AG04449 (cell line): ENCODE measurements around the gene PDIA3.
"Not testable (repeated sequence)": the region's sequence is repeated elsewhere in the genome, so short reads cannot be mapped to it uniquely, and the experiment has no call there.

Experiments
- CTCF ChIA-PET: fragments of 350-600 bp; formaldehyde crosslinking; extraction: SDS; loops from one replicate; lab custom pipeline; 2021; ENCODE audit warnings: antibody characterized with exemption; lab: Yijun Ruan, JAX
- POLR2A ChIA-PET: fragments of 400-600, 350-600 bp; formaldehyde crosslinking; extraction: SDS; loops from one replicate; lab custom pipeline; 2020; ENCODE audit warnings: antibody characterized with exemption, inconsistent platforms; lab: Yijun Ruan, JAX
- DNase-seq: peaks from one replicate; pipeline ENCODE4 v3.0.0-alpha.2; 2010; ENCODE audit warnings: low read depth, low spot score
- H3K4me3 ChIP-seq: 2 replicates; pipeline ENCODE4 v1.5.1; 2011; ENCODE audit warnings: low read depth, mild to moderate bottlenecking, control low read depth, low read length
- CTCF ChIP-seq: IDR thresholded peaks from one replicate; pipeline ENCODE4 v1.5.1; 2011; ENCODE audit warnings: mild to moderate bottlenecking, moderate library complexity, low read length, control low read depth, inconsistent platforms; ENCODE audit not compliant: insufficient read depth; ENCODE audit errors: missing control alignments

PDIA3 gene

GRCh38 chr15:43796566-43796965, 50.3 kb downstream of the PDIA3 start:
- DNase-seq = no peak
- ChIA-PET CTCF (interaction anchor here (3.9 to 4.1 kb wide), 2 partner anchors 19 to 25 kb away, joined by 17 to 20 read pairs; partner anchors contain the start of gene ELL3), POLR2A (interaction anchor here (1.1 kb wide), 1 partner anchor 28 kb away, joined by 3 read pairs; the partner anchor contains the start of gene MFAP1)
- no peak overlapping the region for H3K4me3 ChIP-seq
- TF ChIP-seq CTCF = no peak

GRCh38 chr15:43799209-43799944, 53.1 kb downstream of the PDIA3 start:
- POLR2A ChIA-PET = no interaction called here
- DNase-seq = no peak

GRCh38 chr15:43799945-43800285, 53.7 kb downstream of the PDIA3 start, which contains the start of gene SERINC4:
SERINC4 (minus strand) TSS chr15:43800220; CDS start chr15:43799986, 234 bp downstream.
- no peak for DNase-seq
- H3K4me3 ChIP-seq = peak within 1 kb of the TSS; percentile 89
- ChIA-PET POLR2A (interaction anchor here (0.9 to 1.4 kb wide), 4 partner anchors 9 to 25 kb away, joined by 4 to 8 read pairs (median 6); partner anchors contain the start of genes ELL3 and MFAP1), CTCF (interaction anchor here (1.2 kb wide), 1 partner anchor 23 kb away, joined by 4 read pairs; no protein-coding TSS in a partner anchor)
- no peak for TF ChIP-seq CTCF

More at GRCh38 chr15:43799209-43799944, 53.1 kb downstream of the PDIA3 start:
- CTCF ChIA-PET = no interaction called here
- no peak for TF ChIP-seq CTCF
- H3K4me3 ChIP-seq = no peak overlapping the region

- CTCF ChIA-PET = interaction anchor here (1.2 kb wide), 1 partner anchor 22 kb away, joined by 4 read pairs; no protein-coding TSS in a partner anchor
- POLR2A ChIA-PET = interaction anchor here (0.6 to 1.4 kb wide), 6 partner anchors 9 to 31 kb away, joined by 3 to 8 read pairs (median 4); partner anchors contain the start of genes ELL3, MFAP1 and SERF2
- no peak for TF ChIP-seq CTCF
- DNase-seq = peak; percentile 40
- peak within 1 kb of the TSS; percentile 89 for H3K4me3 ChIP-seq
Measured at GRCh38 chr15:43800286-43801141, 54.3 kb downstream of the PDIA3 start, which contains the start of gene HYPK. HYPK (plus strand) TSS chr15:43800599; CDS start chr15:43800623, 24 bp downstream.

GRCh38 chr15:43802676-43803075, 56.4 kb downstream of the PDIA3 start:
- H3K4me3 ChIP-seq, POLR2A ChIA-PET, DNase-seq: not testable (repeated sequence)
- CTCF ChIA-PET = interaction anchor here (1.4 kb wide), 1 partner anchor 25 kb away, joined by 3 read pairs; the partner anchor contains the start of gene ELL3

GRCh38 chr15:43808435-43808950, 62.3 kb downstream of the PDIA3 start:
- POLR2A ChIA-PET = interaction anchor here (2.0 kb wide), 1 partner anchor 8 kb away, joined by 5 read pairs; the partner anchor contains the start of genes HYPK and SERINC4
- no peak for DNase-seq
- CTCF ChIA-PET = interaction anchor here (0.8 to 0.9 kb wide), 2 partner anchors 13 to 31 kb away, joined by 3 to 4 read pairs; no protein-coding TSS in a partner anchor
- H3K4me3 ChIP-seq = no peak overlapping the region
- no peak for TF ChIP-seq CTCF
